Testis (tissue), 2 donors: Measurements from ENCODE around the gene SPZ1.

ENCODE experiments used
- CTCF ChIP-seq, 3 experiments: fragments of 450-650 bp in 2 of 3; fragments of 200-600 bp in 1 of 3; sonication (generic) in 1 of 3; IDR thresholded peaks; one replicate each; pipeline ENCODE4 v1.5.1; 2016 to 2019; ENCODE audit warnings: antibody characterized with exemption in 3 of 3, mild to moderate bottlenecking in 2 of 3, moderate library complexity in 1 of 3
- POLR2A ChIP-seq: fragments of 450-650 bp; IDR thresholded peaks from one replicate; pipeline ENCODE4 v1.6.1; 2017; ENCODE audit warnings: antibody characterized with exemption, mild to moderate bottlenecking, moderate library complexity

- TF ChIP-seq POLR2A = no peak
- TF ChIP-seq CTCF (IDR thresholded peaks at IDR 0.05) = no peak
Observed at GRCh38 chr5:80319702-80320101, at the start of gene SPZ1.
